Activated CD4-positive, CD25-positive, alpha-beta regulatory T cell (primary cell): ENCODE data around the gene PLEKHA4.
"Not testable (repeated sequence)": the region's sequence is repeated elsewhere in the genome, so short reads cannot be mapped to it uniquely, and the experiment has no call there.

Experiments used
- DNase-seq, 4 experiments: peaks; one replicate each; lab custom pipeline; 2025; lab: John Stamatoyannopoulos, UW

Gene PLEKHA4

GRCh38 chr19:48798937-48799336 is 69.5 kb downstream of the PLEKHA4 start:
- DNase-seq: no peak

GRCh38 chr19:48797103-48797502 is 71.3 kb downstream of the PLEKHA4 start:
- no peak for DNase-seq

- DNase-seq: no peak
Observed at GRCh38 chr19:48796298-48797083, 71.9 kb downstream of the PLEKHA4 start.

GRCh38 chr19:48795685-48796070 is 72.7 kb downstream of the PLEKHA4 start:
- DNase-seq: no peak

GRCh38 chr19:48795055-48795684 is 73.2 kb downstream of the PLEKHA4 start:
- DNase-seq: peak; percentile 69 to 73 (median 71)

- no peak for DNase-seq
Observed at GRCh38 chr19:48794291-48794690, 74.1 kb downstream of the PLEKHA4 start.

GRCh38 chr19:48793271-48793670 is 75.1 kb downstream of the PLEKHA4 start:
- no peak for DNase-seq

- DNase-seq: not testable (repeated sequence)
Observed at GRCh38 chr19:48787331-48787730, 81.1 kb downstream of the PLEKHA4 start.
